NCI-H2107 treated with DMSO at 0.1 percent for 48 hours (cell line): ENCODE data around the gene VNN1.
"Not testable (repeated sequence)": the region's sequence is repeated elsewhere in the genome, so short reads cannot be mapped to it uniquely, and the experiment has no call there.

Source experiments
- DNase-seq: peaks from one replicate; lab custom pipeline; 2025; ENCODE audit not compliant: unreplicated experiment; lab: John Stamatoyannopoulos, UW

The VNN1 gene

GRCh38 chr6:132673376-132674094 lies 40.3 kb downstream of the VNN1 start:
- DNase-seq, result peak; percentile 89

- no peak for DNase-seq
These were observed 42.6 kb downstream of the VNN1 start for GRCh38 chr6:132671295-132671694.

- peak; percentile 61 for DNase-seq
These were observed 44.1 kb downstream of the VNN1 start for GRCh38 chr6:132669690-132670291.

- no peak for DNase-seq
These were observed 47.7 kb downstream of the VNN1 start for GRCh38 chr6:132666118-132666517.

GRCh38 chr6:132664309-132665034 lies 49.4 kb downstream of the VNN1 start:
- DNase-seq, result no peak

GRCh38 chr6:132663661-132664060 lies 50.2 kb downstream of the VNN1 start:
- DNase-seq, result no peak

GRCh38 chr6:132661906-132662305 lies 51.9 kb downstream of the VNN1 start:
- no peak for DNase-seq

GRCh38 chr6:132659082-132659481 lies 54.8 kb downstream of the VNN1 start, which contains the start of gene TAAR1:
Gene TAAR1 (minus strand): TSS chr6:132659182. CDS start chr6:132646003, 13,179 bp downstream.
- peak; percentile 70 for DNase-seq

GRCh38 chr6:132651062-132651461 lies 62.8 kb downstream of the VNN1 start:
- DNase-seq, result no peak

GRCh38 chr6:132650429-132650828 lies 63.4 kb downstream of the VNN1 start:
- no peak for DNase-seq

GRCh38 chr6:132648828-132649227 lies 65.0 kb downstream of the VNN1 start:
- no peak for DNase-seq

- DNase-seq, result no peak
These were observed 65.5 kb downstream of the VNN1 start for GRCh38 chr6:132648356-132648755.

GRCh38 chr6:132643547-132643946 lies 70.3 kb downstream of the VNN1 start:
- DNase-seq, result no peak

GRCh38 chr6:132637135-132637534 lies 76.7 kb downstream of the VNN1 start:
- not testable (repeated sequence) for DNase-seq

GRCh38 chr6:132635906-132636305 lies 77.9 kb downstream of the VNN1 start:
- DNase-seq, result not testable (repeated sequence)

GRCh38 chr6:132635288-132635687 lies 78.6 kb downstream of the VNN1 start:
- DNase-seq, result not testable (repeated sequence)

- DNase-seq, result no peak
These were observed 79.1 kb downstream of the VNN1 start for GRCh38 chr6:132634796-132635195.

GRCh38 chr6:132633362-132633761 lies 80.5 kb downstream of the VNN1 start:
- no peak for DNase-seq
